HepG2 (cell line): ENCODE data around the gene KLF15.

Experiments used
- ARNTL ChIP-seq: sonication (generic); formaldehyde crosslinking; IDR thresholded peaks from 2 replicates; pipeline ENCODE4 v1.4.0; 2020; ENCODE audit warnings: mild to moderate bottlenecking, missing genetic modification reagents
- ATF1 ChIP-seq: IDR thresholded peaks from 2 replicates; pipeline ENCODE4 v1.6.1; 2016; ENCODE audit warnings: mild to moderate bottlenecking, control low read depth
- GTF2F1 ChIP-seq: fragments of 150-350 bp; IDR thresholded peaks from 2 replicates; pipeline ENCODE4 v1.6.1; 2014; ENCODE audit warnings: low read length
- GZF1 ChIP-seq: sonication (generic); formaldehyde crosslinking; IDR thresholded peaks from 2 replicates; pipeline ENCODE4 v1.5.1; 2020; ENCODE audit warnings: mild to moderate bottlenecking, missing genetic modification reagents
- HDAC2 ChIP-seq: sonication (generic); formaldehyde crosslinking; IDR thresholded peaks from 2 replicates; pipeline ENCODE4 v1.4.0; 2020; ENCODE audit warnings: missing genetic modification reagents
- POLR2AphosphoS5 ChIP-seq: IDR thresholded peaks from 2 replicates; pipeline ENCODE4 v1.6.1; 2012; ENCODE audit warnings: low read depth, low read length
- ZFP90 ChIP-seq: sonication (generic); formaldehyde crosslinking; IDR thresholded peaks from 2 replicates; pipeline ENCODE4 v1.8.0; 2022; ENCODE audit warnings: missing genetic modification reagents, mild to moderate bottlenecking, inconsistent platforms, borderline replicate concordance
- TF ChIP-seq, protein P1 (sequence below), 2 experiments: fragments of 450-650 bp in 1 of 2; sonication (generic) in 1 of 2; formaldehyde crosslinking; IDR thresholded peaks; 2 replicates each; pipeline versions ENCODE4 v1.5.0 to v1.8.0; 2020 to 2022; ENCODE audit warnings: mild to moderate bottlenecking in 1 of 2, missing genetic modification reagents in 1 of 2
- TF ChIP-seq, protein P2 (sequence below): sonication (generic); formaldehyde crosslinking; IDR thresholded peaks from 2 replicates; pipeline ENCODE4 v1.4.0; 2020; ENCODE audit warnings: missing genetic modification reagents
- TF ChIP-seq, protein P3 (sequence below): sonication (generic); formaldehyde crosslinking; IDR thresholded peaks from 2 replicates; pipeline ENCODE4 v1.5.1; 2020; ENCODE audit warnings: mild to moderate bottlenecking, missing genetic modification reagents, moderate library complexity

DNA sequence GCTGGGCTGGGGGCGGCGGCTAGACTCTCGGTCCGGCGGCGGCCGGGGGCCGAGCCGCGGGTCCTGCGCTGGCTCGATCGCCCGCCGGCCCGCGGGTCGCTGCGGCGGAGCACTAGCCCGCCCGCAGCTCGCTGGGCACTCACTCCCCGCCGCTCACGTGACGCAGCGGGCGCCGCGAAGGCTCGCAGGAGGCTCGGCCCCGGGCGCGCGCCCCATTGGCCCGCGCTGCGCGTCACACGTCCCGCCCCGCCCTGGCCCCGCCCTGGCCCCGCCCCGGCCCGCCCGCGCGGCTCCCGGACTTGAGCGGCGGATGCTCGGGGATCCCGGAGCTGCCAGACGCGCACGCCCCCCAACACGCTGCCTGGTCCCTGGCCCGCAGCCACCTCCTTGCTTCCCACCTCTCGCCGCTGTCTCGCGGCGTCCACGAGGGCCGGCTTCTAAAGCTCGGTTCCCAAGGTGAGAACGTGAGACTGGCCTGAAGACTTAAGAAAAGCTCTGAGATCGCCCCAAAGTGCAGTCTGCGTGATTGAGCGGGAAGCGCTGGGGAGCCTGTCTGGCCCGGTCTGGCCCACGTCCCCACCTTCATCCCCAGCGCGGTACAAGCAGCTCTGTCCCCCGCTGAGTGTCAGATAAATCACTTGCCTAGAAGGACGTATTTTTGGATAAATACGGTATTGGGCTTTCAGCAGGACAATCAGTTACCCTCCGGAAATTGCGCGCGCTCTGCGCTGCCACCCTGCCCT is at the start of gene KLF15:
- TF ChIP-seq ATF1 (CRISPR knock-in tag), result no peak
- TF ChIP-seq, protein P1, sequence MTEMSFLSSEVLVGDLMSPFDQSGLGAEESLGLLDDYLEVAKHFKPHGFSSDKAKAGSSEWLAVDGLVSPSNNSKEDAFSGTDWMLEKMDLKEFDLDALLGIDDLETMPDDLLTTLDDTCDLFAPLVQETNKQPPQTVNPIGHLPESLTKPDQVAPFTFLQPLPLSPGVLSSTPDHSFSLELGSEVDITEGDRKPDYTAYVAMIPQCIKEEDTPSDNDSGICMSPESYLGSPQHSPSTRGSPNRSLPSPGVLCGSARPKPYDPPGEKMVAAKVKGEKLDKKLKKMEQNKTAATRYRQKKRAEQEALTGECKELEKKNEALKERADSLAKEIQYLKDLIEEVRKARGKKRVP (CRISPR knock-in tag; IDR thresholded peaks at IDR 0.05), result no peak
- TF ChIP-seq POLR2AphosphoS5, result no peak
- TF ChIP-seq, protein P2, sequence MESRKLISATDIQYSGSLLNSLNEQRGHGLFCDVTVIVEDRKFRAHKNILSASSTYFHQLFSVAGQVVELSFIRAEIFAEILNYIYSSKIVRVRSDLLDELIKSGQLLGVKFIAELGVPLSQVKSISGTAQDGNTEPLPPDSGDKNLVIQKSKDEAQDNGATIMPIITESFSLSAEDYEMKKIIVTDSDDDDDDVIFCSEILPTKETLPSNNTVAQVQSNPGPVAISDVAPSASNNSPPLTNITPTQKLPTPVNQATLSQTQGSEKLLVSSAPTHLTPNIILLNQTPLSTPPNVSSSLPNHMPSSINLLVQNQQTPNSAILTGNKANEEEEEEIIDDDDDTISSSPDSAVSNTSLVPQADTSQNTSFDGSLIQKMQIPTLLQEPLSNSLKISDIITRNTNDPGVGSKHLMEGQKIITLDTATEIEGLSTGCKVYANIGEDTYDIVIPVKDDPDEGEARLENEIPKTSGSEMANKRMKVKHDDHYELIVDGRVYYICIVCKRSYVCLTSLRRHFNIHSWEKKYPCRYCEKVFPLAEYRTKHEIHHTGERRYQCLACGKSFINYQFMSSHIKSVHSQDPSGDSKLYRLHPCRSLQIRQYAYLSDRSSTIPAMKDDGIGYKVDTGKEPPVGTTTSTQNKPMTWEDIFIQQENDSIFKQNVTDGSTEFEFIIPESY (CRISPR knock-in tag), result no peak
- no peak for TF ChIP-seq ZFP90 (CRISPR knock-in tag)
- TF ChIP-seq HDAC2 (CRISPR knock-in tag), result no peak
- TF ChIP-seq ARNTL (CRISPR knock-in tag), result no peak
- peak; percentile 100 for TF ChIP-seq GZF1 (CRISPR knock-in tag)
- TF ChIP-seq GTF2F1, result no peak
- TF ChIP-seq, protein P3, sequence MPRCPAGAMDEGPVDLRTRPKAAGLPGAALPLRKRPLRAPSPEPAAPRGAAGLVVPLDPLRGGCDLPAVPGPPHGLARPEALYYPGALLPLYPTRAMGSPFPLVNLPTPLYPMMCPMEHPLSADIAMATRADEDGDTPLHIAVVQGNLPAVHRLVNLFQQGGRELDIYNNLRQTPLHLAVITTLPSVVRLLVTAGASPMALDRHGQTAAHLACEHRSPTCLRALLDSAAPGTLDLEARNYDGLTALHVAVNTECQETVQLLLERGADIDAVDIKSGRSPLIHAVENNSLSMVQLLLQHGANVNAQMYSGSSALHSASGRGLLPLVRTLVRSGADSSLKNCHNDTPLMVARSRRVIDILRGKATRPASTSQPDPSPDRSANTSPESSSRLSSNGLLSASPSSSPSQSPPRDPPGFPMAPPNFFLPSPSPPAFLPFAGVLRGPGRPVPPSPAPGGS, result no peak
